Glomerular endothelial cell (primary cell): ENCODE results near the gene DBH. TPM values are rescaled to one million over a fixed set of nuclear protein-coding genes. Genes with fewer than 3 reads are reported as not detected.

ENCODE experiments used
- DNase-seq: peaks from one replicate; pipeline ENCODE4 v3.0.0-alpha.2; 2011; ENCODE audit warnings: low read depth, low spot score; ENCODE audit errors: extremely low read depth
- total RNA-seq: library from RNA; depleted of rRNA; stranded (reverse); fragments of >200 nt; gene quantifications from 2 replicates; pipeline ENCODE4 v1.2.3, GENCODE V29; 2015

Gene DBH
- total RNA-seq, 1 donor from 2014 or later = not detected

GRCh38 chr9:133641861-133642595, 5.9 kb downstream of the DBH start:
- DNase-seq = no peak

DNA sequence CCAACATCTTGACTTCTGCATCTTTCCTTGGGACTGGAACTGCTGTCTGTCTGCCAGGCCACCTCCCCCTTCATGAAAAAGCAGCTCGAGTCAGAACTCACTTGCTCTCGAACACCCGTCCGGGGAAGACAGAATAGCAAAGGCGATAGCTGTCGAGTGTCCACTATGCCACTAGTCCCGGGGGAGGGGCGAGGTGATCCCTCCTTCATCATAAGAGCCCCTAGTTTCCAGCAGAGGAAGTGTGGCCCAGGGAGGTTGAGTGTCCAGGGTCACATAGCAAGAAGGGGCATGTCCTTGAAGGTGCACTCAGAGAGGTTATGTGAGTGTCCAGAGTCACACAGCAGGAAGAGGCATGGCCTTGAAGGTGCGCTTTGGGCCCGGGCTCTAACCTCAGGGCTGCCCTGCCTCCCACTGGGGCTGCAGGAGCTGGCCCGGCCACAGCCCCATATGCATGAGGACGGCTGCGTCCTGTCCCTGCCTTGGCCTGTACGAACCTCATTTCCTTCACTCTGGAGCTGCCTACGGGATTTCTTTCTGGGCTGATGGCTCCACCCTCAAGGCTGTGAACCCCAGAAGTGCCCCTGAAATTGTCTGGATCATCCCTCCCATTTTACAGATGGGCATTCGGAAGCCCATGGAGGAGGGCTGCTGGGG, 6.7 kb downstream of the DBH start:
- DNase-seq = no peak

DNA sequence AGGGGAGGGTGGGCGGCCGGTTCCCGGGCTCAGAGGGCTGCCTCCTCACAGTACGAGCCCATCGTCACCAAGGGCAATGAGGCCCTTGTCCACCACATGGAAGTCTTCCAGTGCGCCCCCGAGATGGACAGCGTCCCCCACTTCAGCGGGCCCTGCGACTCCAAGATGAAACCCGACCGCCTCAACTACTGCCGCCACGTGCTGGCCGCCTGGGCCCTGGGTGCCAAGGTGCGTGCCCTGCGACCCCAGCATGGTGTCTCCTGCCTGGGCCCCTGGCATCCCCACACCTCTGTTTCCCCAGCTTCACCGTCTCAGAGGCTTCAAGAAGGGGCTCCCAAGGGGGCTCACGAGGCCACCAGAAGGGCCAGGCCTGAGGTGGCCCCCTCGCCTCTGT, 7.2 kb downstream of the DBH start:
- no peak for DNase-seq

GRCh38 chr9:133643978-133644760, 8.0 kb downstream of the DBH start:
- DNase-seq = no peak

DNA sequence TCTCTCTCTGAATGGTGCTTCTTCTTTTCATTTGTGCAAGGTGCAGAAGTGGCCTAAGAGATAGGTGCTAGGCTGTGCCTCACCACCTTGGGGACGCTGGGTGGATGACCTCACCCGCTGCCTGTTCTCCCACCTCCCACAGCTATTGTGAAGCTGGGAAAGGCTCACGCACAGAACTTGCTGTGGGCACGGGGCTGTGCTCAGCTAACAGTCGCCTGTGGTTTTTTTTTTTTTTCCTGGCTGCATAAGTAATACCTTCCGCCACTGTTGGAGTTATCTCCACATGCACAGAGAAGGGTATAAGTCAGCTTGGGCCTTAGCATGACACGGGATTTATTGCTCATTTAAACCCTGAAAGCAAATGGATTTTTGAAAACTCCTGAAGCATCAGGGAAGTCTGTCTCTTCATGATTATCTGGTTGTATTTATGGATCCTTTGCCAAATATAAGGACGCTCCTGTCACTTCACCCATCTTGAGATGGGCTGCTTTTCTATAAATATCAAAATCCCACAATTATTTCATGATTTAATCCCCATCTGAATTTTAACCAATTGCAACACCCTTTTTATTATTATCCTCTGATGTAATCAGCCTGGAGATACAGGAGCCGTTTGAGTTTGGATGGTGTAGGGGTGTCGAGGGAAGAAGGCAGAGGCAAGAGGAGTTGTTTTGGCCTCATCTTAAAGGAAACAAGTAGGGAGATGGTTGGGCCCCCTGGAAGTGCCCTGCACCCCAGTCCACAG, 9.0 kb downstream of the DBH start:
- no peak for DNase-seq

DNA sequence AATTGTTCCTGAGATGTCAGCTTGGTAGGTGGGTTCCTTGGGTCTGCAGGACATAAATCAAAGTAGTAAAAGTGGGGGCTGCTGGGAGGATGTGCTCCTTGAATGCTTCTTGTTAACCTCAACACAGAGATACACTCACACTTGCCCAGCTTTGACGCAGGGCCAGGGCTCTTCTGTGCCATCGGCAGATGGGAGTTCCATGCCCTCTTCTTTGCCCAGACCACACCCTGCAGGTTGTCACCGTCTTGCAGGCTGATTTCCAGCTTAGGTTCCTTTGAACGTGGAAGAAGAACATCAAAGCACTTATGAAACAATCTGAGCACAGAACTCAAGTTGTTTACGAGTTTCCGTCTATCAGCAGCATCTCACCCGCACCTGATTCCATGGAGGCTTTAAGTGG, 11.0 kb downstream of the DBH start:
- no peak for DNase-seq

DNA sequence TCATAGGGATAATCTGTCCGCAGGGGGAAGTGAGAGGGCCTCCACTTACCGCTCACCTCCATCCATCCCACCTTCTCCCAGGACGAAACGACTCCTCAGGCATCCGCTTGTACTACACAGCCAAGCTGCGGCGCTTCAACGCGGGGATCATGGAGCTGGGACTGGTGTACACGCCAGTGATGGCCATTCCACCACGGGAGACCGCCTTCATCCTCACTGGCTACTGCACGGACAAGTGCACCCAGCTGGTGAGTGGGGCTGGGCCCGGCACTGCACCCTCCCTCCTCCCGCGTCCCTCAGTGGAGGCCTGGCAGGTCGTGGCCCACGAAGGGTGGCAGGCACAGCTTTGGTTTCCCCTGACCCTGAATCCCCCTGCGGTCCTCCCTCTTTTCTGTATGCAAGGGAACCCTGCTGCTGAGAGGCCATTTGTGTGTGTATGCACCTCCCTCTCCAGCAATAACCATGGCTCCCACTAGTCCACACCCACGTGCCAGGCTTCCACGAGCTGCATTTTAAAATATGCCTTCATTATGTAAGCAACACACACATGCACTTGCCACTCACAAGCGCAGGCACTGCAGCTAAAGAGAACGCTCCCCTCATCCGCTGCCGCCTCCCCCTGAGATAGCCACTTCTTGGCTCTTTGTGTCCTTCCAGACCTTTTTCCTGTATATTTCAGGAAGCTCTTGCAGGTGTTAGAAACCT, 11.8 kb downstream of the DBH start:
- no peak for DNase-seq

- DNase-seq = no peak
Measured at GRCh38 chr9:133649194-133649593, 13.0 kb downstream of the DBH start.

GRCh38 chr9:133650026-133650425, 13.9 kb downstream of the DBH start:
- no peak for DNase-seq

GRCh38 chr9:133653638-133654037, 17.5 kb downstream of the DBH start:
- DNase-seq = no peak

GRCh38 chr9:133654736-133655657, 18.8 kb downstream of the DBH start:
- DNase-seq = no peak

- no peak for DNase-seq
Measured at GRCh38 chr9:133655701-133656100, 19.5 kb downstream of the DBH start.

- DNase-seq = no peak
Measured at GRCh38 chr9:133656211-133657119, 20.3 kb downstream of the DBH start.

- no peak for DNase-seq
Measured at GRCh38 chr9:133657120-133657661, 21.0 kb downstream of the DBH start.

DNA sequence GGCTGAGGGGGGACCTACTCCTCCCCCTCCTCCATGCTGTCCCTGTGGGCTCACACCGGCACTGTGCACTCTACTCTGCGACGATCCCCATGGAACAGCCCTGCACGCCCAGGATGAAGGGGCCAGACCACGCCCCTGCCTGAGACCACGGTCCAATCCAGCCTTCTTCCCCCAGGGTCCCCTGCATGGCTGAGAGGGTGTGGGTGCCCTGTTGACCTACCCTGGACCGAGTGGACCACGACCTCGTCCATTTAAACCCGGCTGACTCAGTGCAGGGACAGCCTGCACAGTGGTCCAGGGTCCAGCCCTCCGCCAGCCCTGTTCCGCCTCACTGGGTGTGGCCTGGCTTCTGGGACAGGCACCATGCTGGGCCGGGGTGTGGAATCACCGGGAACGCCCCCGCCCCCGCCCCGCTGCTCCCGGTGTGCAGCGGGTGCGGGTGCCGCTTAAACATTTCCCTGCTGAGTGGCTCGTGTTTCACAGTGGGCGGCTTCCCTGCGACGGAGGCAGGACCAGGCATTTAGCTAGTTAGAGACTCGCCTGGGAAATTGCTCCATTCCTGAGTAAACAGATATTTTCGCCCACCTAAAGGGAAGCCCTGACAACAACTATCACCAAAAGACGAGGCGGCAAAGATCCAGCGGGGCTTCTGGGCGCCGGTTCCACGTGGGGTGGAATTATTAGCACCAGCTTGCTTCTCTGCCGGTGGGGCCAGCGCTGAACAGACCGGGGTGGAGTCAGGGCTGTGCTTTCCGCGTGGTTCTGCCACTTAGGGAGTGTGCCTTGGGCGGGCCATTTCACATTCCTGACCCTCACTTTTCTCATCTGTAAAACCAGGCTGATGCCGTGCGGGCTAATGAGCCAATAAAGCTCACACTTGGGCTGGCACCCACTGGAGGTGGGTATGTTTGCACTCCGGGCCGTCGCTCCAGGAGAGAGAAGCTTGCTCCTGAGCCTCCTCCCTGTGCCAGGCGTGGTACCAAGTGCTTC, 22.6 kb downstream of the DBH start:
- DNase-seq = no peak

- DNase-seq = no peak
Measured at GRCh38 chr9:133659516-133659915, 23.4 kb downstream of the DBH start.
